Cerebellar cortex (tissue), 1 donor: Measurements from ENCODE around the gene PTPRJ.

Source experiments
- DNase-seq: peaks from one replicate; pipeline ENCODE4 v3.0.0-alpha.2; 2015; ENCODE audit warnings: low spot score

PTPRJ gene

DNA sequence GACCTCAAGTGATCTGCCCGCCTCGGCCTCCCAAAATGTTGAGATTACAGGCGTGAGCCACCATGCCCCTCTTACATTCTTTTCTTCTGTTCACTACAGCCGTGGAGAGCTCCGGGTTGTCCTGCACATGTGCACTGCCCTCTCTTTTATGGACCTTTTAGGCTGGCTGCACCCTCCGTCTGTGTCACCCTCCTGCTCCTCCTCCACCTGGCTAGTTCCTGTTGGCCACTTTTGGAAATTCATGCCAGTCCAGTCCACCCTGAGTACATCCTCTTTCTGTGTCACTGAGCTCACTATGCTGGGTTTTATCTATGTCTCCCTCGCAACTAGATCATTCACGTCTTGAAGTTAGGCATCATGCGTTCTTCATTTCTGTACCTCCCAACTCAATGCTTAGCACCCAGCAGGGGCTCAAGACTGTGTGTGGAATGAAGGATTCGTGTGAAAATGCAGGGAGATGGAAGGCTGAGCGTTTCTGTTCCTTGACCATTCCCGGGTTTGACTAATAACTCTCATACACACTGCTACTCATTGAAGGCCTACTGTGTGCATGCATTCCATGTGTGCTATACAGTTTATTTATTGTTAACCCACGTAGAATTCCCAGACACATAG, 60.6 kb downstream of the PTPRJ start:
- DNase-seq: no peak

DNA sequence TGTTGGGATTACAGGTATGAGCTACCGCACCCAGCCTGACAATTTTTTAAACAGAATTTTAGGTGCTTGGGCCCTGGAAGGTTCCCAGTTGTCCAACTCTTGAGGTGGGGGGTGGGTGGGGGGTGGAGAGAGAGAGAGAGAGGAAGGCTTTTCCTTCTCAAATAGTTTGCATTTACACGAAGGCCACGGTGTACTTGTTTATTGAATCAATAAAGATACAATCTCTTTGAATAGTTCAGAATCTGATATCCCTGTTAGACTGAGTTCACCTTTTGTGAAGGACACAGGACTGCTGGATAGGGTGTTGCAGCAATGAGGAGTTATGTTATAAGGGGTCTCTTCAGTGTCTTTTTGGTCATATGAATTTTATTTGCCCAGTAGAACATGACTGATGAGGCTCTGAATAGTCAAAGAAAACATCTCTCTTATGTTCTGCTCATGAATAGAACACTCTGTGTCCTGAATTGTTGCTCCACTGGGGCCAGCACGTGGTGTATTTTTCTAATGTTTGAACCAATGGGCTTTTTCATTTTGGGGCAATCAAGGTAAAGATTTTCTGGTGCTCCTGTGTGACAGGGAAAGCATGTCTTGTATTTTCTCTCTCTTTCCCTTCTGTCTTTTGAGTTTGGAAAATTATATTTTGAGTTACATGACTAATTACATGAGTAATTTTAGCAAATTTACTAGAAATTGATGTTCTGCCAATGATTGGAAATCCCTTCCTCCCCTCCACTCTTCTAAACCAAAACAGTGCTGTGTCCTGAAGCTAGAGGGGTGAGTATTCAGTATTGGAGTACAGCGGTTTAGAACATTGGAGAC, 61.7 kb downstream of the PTPRJ start:
- DNase-seq: no peak

DNA sequence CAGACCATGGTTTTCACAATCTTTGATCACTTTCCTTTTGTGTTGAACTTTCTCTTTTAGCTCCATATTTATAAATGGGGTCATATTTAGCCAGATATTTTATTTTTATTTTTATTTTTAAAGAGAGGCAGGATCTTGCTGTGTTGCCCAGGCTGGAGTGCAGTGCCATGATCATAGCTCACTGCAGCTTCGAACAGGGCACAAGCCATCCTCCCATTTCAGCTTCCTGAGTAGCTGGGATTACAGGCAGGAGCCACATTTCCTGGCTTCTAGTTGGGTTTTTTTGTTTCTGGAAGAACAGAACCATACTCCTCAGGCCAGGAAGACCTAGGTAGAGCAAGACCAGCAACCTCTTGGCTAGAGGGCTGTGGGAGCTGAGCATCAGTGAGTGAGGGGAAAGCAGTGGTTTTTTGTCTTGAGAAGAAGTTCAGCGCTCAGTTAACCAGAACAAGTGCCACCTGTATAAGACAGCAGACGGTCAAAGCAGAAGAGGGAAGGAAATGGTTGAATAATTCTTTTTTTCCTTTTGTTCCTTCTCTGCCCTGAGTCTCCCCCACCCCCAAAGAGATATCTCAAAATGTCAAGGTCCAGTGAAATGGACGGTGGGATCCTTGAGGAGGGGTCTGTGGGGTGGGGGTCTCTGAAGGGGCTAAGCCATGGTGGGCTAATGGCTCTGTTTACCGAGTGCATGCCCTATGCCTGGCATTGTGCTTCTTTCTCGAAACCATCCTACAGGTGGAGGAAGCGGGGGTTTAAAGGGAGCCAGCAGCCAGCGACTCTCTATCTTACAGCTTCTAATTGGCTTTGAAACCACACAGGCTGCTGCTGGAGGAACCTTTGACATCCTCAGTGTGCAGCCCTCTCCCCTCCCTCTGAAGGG, 63.0 kb downstream of the PTPRJ start:
- DNase-seq: no peak

DNA sequence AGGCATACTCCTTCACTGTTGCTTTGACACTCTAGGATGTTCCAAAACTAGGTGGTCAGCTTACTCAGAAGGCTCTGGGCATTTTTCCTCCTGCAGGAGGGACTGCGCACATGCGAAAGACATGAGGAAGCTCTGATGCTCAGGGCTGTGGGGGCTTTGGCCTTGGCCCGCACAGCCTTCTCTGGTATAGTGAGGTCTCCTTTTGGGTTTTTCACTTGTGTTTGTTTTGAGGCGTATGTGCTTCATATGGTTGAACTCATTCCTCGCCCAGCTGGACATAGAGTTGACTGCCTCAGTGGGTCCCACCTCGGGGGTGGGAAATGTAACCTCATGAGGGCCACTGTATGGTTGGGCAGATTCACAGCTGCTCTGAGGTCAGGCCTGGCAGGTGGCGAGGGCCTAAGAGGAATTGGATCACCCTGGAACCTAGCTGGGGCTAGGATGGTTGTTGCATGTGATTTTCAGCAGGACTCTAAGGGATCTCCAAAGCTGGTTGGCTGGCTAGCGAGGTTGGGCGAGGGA, 63.7 kb downstream of the PTPRJ start:
- no peak for DNase-seq

DNA sequence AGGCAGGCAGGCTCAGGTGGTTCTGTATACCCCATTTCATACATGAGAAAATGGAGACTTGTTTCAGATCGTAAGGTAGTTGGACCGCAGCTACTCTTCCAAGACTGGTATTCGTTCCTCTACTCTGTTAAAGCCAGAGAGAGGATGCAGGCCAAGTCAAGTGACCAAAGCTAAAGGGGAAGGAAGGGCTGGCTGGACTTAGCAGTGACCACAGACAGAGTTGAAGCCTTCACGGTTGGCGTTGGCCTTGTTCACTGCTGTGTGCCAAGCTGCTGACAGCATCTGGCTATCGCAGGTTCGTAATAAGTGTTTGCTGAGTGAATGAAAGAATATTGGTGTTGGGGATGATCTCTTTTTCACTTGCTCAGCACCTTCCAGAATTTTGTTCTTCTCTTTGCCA, 64.2 kb downstream of the PTPRJ start:
- no peak for DNase-seq

DNA sequence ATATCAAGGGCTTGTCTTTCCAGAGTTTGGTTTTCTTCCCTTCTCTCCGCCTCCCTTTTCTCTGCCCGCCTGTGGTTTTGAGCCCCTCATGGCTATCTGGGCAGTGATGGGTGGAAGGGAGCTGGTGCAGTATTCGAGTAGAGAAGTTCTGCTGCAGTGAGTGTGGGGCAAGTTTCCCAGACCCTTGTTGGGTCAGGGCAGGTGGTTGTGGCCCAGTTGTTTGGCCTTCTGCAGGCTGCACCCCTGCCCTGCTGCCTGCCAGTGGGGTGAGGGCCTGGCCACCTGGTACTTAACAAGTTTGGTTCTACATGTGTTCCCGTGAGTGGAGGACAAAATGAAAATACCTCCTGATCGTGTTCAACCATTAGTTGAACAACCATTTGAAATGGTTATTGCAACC, 65.2 kb downstream of the PTPRJ start:
- DNase-seq: no peak

DNA sequence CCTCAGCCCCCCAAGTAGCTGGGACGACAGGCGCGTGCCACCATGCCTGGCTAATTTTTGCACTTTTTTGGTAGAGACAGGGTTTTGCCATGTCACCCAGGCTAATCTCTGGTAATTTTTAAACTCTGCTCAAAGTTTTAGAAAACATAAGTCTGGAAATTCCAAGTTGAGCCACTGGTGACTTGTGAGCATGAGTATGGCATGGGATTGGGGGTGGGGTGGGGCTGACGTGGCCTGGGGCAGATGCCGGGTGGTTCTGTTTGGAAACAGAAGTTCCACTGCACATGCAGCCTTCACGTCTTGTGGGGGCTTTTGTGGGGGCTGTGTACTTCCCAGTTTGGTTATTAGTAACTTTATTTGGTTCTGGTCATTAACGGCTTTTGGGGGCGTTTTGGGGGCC, 67.3 kb downstream of the PTPRJ start:
- DNase-seq: no peak

DNA sequence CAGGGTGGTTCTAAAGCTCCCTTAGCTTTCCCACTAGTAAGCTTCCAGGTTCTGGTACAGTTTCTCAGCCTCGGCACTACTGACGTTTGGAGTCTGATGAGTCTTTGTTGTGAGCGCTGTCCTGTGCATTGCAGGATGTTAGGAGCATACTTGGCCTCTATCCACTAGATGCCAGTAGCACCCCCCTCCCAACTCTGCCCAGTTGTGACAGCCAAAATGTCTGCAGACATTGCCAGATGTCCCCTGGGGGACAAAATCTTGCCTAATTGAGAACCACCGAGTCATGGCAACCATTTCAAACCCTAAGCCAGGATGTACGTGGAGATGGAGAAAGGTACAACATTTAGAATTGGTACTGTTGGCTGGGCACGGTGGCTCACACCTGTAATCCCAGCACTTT, 68.7 kb downstream of the PTPRJ start:
- no peak for DNase-seq

DNA sequence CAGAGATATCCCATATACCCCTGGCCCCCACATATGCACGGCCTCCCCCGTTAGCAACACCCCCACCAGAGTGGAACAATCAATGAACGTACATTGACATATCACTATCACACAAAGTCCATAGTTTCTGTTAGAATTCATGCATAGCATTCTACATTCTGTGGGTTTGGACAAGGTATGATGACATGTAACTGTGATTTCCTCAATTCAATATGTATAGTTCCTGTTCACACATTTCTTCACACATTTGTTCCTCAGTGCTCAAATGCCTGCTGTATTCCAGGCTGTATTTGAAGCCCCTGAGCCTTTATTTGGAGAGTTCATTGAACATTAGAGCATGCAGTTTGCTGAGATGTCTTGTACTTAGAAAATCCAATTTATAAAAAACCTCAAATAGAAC, 69.9 kb downstream of the PTPRJ start:
- DNase-seq: no peak

DNA sequence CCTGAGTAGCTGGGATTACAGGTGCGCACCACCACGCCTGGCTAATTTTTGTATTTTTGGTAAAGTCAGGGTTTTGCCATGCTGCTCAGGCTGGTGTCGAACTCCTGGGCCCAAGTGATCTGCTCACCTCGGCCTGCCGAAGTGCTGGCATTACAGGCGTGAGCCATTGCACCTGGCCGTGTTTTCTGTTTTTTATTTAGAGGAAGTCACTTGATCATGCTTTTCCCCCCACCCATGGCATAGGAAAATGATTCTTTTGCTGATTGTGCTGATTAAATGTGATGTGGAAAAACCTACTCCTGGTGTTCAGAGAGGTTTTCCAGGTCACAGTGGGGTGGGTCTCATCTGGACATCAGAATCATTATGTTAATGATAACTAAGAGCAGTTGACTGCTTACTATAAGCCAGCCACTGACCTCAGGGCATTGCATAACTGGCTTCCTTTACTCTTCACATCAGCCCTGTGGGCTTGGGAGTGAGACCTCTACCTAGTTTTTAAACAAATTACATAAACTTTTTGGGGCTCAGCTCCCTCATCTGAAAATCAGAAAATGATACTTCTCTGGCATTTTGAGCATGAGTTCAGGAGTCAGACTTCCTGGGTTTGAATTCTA, 71.0 kb downstream of the PTPRJ start:
- no peak for DNase-seq

DNA sequence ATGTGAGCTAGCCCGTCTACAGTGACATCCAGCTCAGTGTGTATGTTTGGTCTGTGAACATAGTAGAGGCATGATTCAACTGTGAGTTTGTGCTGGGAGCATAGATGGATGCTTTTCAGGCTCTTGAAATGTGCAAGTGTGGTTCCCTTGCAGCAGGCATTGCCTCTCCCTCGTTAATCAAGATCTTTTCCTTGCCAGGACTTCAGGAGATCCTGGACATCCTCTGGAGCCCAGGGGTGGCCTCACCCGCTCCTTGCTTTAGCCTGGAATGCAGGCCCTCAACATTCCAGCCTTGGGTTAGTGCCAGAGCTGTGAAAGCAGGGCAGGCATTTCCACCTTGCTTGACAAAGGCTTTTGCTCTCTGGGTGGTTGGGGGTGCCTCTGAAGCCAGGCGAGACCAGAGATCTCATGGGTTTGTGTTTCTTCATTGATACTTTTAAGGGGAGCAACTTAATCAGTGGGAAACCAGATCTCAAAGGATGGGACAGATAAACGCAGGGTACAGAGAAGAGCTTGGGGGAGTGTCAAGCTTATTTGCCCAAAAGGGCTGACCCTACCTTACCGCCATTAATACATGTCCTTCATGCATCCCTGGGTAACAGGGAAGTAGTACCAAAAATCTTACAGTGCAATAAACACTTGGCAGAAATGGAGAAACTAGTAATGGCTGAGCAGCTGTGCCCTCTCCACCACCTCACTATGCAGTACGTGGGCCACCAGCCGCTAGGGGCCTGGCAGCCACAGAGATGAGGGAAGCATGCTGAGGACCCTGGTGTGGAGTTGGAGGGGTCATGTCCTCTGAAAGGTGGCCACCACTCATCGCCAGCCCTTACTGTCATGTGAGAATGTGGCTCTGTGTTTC, 72.1 kb downstream of the PTPRJ start:
- no peak for DNase-seq

DNA sequence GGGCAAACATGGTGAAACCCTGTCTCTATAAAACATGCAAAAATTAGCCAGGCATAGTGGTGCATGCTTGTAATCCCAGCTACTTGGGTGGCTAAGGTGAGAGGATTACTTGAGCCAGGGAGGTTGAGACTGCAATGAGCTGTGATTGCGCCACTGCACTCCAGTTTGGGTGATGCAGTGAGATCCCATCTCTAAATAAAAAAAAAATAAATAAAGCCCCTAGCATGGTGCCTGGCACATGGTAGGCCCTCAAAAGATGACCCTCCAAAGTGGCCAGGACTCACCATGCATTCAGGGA, 74.6 kb downstream of the PTPRJ start:
- DNase-seq: no peak

DNA sequence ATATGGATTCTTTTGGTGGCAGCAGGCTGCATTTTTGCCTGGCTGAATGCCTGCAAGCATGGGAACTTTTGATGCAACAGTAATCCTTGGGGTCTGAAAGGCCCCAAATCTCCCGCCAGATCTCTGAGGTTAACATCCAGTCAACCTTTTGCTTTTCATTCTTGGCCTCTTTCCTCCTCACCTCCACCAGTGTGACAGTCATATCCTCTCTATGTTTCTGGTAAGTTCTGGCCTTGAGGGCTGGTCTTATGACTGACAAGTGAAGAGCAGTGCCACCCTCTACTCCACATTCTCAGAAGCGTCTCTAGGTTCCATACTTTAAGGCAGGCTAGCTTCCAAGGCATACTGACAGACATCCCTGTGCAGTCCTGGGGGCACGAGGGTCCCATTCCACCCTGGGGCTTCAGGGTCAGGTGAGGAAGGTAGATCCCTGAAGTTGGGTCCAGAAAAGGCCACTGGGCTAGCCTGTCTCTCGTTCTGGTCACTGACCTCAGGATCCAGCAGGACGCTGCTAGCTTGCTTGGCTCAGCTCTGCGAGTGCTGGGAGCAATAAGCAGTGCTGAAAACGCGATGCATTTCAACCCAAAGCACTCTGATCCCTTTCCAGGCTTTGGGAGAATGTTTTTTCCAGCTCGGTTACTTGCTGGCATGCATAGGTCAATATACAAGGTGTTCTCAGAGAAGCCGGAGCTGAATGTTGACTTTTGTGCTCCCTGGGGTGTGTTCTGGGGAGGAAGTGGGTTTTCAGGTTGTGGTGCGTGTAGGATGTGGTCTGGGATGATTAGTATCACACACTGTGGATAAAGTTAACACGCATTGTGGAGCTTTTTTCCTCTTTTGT, 75.2 kb downstream of the PTPRJ start:
- no peak for DNase-seq

DNA sequence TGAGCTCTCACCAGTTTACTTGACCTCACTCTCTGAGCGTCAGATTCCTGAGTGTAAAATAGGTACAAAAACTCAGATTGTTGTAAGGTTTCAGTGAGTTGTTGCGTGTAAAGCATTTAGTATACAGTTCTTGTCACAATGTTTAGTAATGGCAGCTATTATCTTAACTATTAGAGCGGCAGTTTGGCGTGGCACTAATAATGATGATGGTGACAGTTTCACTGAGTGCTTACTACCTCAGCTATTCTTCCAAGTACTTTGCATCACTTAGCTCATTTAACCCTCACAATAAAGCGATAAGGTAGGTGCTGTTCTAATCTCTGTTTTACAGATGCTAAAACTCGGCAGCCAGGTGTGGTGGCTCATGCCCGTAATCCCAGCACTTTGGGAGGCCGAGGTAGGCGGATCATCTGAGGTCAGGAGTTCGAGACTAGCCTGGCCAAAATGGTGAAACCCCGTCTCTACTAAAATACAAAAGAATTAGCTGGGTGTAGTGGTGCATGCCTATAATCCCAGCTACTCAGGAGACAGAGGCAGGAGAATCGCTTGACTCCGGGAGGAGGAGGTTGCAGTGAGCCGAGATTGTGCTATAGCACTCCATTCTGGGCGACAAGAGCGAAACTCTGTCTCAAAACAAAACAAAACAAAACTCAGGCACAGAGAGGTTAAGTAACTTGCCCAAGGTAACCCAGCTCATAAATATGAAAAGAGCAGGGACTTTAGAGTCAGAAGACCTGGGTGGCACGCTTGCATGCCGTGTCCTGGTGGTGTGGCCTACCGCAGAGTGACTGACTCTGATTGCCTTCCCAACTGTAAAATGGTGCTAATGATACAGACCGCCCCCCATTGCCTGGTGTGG, 76.2 kb downstream of the PTPRJ start:
- DNase-seq: no peak

DNA sequence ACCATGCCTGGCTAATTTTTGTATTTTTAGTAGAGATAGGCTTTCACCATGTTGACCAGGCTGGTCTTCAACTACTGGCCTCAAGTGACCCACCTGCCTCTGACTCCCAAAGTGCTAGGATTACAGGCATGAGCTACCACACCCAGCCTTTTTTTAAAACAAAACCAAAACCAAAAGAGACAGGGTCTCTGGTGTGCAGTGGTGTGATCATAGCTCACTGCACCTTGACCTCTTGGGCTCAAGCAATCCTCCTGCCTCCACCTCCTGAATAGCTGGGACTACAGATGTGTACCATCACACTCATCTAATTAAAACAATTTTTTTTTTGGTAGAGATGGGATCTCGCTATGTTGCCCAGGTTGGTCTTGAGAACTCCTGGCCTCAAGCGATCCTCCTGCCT, 77.7 kb downstream of the PTPRJ start:
- DNase-seq: no peak

DNA sequence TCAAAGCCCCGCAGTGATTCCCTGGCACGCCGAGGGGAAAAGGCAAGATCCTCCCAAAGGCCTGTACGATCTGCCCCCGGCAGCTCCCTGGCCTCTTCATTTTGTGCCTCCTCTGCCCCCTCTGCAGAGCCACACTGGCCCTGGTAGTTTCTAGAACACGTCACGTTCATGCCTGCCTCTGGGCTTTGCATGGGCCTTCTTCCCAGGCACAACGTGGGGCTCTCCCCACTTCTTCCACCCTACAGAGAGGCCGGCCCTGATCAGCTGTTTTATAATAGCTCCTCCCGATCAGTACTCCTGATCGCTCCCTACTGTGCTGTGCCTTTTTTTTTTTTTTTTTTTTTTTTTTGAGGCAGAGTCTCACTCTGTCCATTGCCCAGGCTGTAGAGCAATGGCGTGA, 78.4 kb downstream of the PTPRJ start:
- DNase-seq: no peak

DNA sequence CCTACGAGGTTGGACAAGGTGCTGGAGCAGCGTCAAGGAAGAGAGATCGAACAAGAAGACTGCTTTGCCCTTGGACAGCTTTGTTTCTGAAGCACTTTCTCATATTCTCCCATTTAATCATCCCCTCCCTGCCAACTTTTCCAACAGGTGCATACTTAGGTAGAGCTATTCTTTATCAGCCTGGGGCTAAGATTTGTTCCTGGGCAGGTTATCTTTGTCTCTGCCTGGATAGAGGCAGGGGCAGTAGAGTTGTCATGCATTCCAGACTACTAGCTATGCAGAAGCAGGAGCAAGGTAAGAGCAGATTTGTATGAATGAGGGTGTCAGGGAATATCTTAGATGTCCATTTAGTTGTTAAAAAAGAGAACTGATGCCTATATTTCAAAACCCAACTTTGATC, 82.3 kb downstream of the PTPRJ start:
- DNase-seq: no peak

DNA sequence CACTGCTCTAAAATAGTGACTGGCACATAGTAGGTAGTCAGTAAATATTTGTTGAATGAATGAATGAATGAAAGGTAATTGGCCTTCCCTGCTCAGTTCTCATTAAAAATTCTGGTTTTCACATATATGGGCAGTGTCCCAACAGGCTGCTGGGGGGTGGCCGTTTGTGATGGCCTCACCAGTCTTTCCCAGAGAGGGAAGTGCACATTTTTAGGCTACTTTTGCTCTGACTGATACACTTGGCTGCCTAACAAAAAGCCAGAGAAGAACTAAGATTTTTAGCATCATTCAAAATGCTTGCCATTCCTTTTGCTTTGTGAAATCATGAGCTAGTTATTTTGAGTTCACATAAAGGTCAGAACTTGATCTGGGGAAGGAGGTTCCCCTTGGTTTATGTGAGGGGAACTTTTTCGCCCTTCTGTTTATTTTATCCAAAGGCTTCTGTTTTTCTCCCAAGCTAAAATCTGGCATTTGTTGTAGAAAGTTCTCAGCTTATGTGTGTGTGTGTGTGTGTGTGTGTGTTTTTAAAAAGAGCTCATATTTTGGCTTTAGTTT, 83.1 kb downstream of the PTPRJ start:
- DNase-seq: no peak

DNA sequence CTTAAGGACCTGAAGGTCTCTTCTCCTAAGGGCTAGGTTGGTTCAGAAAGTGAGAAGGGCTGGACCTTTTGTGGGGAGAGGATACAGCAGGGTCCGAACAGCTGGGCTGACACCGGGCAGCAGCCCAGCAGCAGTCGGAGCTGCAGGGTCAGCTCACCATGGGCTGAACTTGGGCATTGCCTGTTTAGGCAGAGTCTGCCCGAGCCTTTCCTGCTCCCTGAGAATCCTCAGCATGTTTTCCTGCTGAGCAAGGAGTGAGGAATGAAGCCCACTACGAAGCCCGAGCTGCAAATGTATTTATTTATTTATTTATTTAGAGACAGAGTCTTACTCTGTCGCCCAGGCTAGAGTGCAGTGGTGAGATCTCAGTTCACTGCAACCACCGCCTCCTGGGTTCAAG, 83.9 kb downstream of the PTPRJ start:
- no peak for DNase-seq
